Gastroesophageal sphincter (tissue), 4 donors: Measurements from ENCODE around the gene NRSN2. TPM values are rescaled to one million over a fixed set of nuclear protein-coding genes. Genes with fewer than 3 reads are reported as not detected.

ENCODE experiments used
- ATAC-seq: fragments of 150-250 bp; one replicate; pipeline ENCODE4 v1.9.1; 2016; ENCODE audit warnings: mild to moderate bottlenecking, moderate library complexity
- H3K27ac ChIP-seq, 4 donors: fragments of 200-600 bp; sonication (generic) in 3 of 4; 1 replicate in 3 of 4; 2 replicates in 1 of 4; pipeline ENCODE4 v1.5.1; 2016 to 2019
- H3K27me3 ChIP-seq: fragments of 200-600 bp; sonication (generic); one replicate; pipeline ENCODE4 v1.5.1; 2019
- H3K36me3 ChIP-seq, 2 donors: fragments of 200-600 bp; sonication (generic); one replicate each; pipeline ENCODE4 v1.5.1; 2019; ENCODE audit warnings: control low read depth in 1 of 2
- H3K4me1 ChIP-seq, 3 donors: fragments of 200-600 bp; sonication (generic); 1 replicate in 2 of 3; 2 replicates in 1 of 3; pipeline ENCODE4 v1.5.1; 2016 to 2019; ENCODE audit warnings: control low read depth in 2 of 3
- H3K4me3 ChIP-seq, 2 donors: fragments of 200-600 bp; sonication (generic); one replicate each; pipeline ENCODE4 v1.5.1; 2019; ENCODE audit warnings: mild to moderate bottlenecking in 1 of 2, moderate library complexity in 1 of 2
- H3K9me3 ChIP-seq, 3 donors: fragments of 200-600 bp; sonication (generic); one replicate each; pipeline ENCODE4 v1.5.1; 2017 to 2019; ENCODE audit warnings: control low read depth in 2 of 3
- CTCF ChIP-seq, 4 experiments: fragments of 200-600 bp in 2 of 4; fragments of 450-650 bp in 2 of 4; sonication (generic) in 1 of 4; IDR thresholded peaks; one replicate each; pipeline ENCODE4 v1.5.1; 2017 to 2019; ENCODE audit warnings: antibody characterized with exemption in 4 of 4, mild to moderate bottlenecking in 2 of 4, moderate library complexity in 2 of 4
- EP300 ChIP-seq: sonication (generic); formaldehyde crosslinking; IDR thresholded peaks from one replicate; pipeline ENCODE4 v1.6.1; 2017; ENCODE audit warnings: antibody characterized with exemption, mild to moderate bottlenecking
- POLR2A ChIP-seq, 2 donors: fragments of 450-650 bp; IDR thresholded peaks; one replicate each; pipeline ENCODE4 v1.6.1; 2017; ENCODE audit warnings: antibody characterized with exemption in 2 of 2, mild to moderate bottlenecking in 2 of 2, moderate library complexity in 1 of 2
- POLR2AphosphoS5 ChIP-seq: sonication (generic); formaldehyde crosslinking; IDR thresholded peaks from one replicate; pipeline ENCODE4 v1.6.1; 2017; ENCODE audit warnings: antibody characterized with exemption
- WGBS, 2 donors: methylation state at CpG; one replicate each; pipeline ENCODE4 v1.1.5; 2018; ENCODE audit warnings: low coverage in 1 of 2; 5-methylcytosine and 5-hydroxymethylcytosine counted together
- total RNA-seq, 4 donors: library from RNA; depleted of rRNA; stranded (reverse); fragments of >200 nt; gene quantifications; one replicate each; pipeline ENCODE4 v1.1.0, GENCODE V29; 2016

The NRSN2 gene
- total RNA-seq, 4 donors from 2014 or later, result 25.3 to 51.6 (median 30.2) TPM

- no peak overlapping the region for H3K4me3 ChIP-seq
- peaks cover 0 to 7% of the 10 kb centered on the region in 2 donors for H3K36me3 ChIP-seq
- H3K27ac ChIP-seq, result no peak overlapping the region
- no peak for ATAC-seq
- H3K9me3 ChIP-seq, result no peaks in the 10 kb centered on the region
- peaks cover 0 to 23% (median 0%) of the 10 kb centered on the region in 3 donors for H3K4me1 ChIP-seq
- H3K27me3 ChIP-seq, result no peaks in the 10 kb centered on the region
- TF ChIP-seq POLR2AphosphoS5, result no peak
- TF ChIP-seq POLR2A (IDR thresholded peaks at IDR 0.05), result no peak
- TF ChIP-seq CTCF (IDR thresholded peaks at IDR 0.05), result no peak
- no peak for TF ChIP-seq EP300
- 50 to 52% methylated on average over 1 of the region's 1 CpG for WGBS, 2 donors
Observed at GRCh38 chr20:312866-313265, 34.0 kb upstream of the NRSN2 start.

GRCh38 chr20:313402-313801 is 33.5 kb upstream of the NRSN2 start:
- H3K27me3 ChIP-seq, result no peaks in the 10 kb centered on the region
- no peak for ATAC-seq
- no peak for TF ChIP-seq EP300
- TF ChIP-seq POLR2AphosphoS5, result no peak
- TF ChIP-seq POLR2A (IDR thresholded peaks at IDR 0.05), result no peak
- no peak for TF ChIP-seq CTCF (IDR thresholded peaks at IDR 0.05)
- H3K4me1 ChIP-seq, result peaks cover 0 to 23% (median 0%) of the 10 kb centered on the region in 3 donors
- WGBS, 2 donors, result 85 to 86% methylated on average over 4 to 5 of the region's 5 CpGs
- no peak overlapping the region for H3K27ac ChIP-seq
- H3K36me3 ChIP-seq, result peaks cover 0 to 13% of the 10 kb centered on the region in 2 donors
- no peak overlapping the region for H3K4me3 ChIP-seq
- H3K9me3 ChIP-seq, result no peaks in the 10 kb centered on the region

GRCh38 chr20:313948-314347 is 33.0 kb upstream of the NRSN2 start:
- Histone ChIP-seq H3K36me3 (peaks cover 0 to 17% of the 10 kb centered on the region in 2 donors), H3K27ac (no peak overlapping the region), H3K4me3 (no peak overlapping the region), H3K27me3 (no peaks in the 10 kb centered on the region), H3K9me3 (no peaks in the 10 kb centered on the region), H3K4me1 (peaks cover 0 to 19% (median 0%) of the 10 kb centered on the region in 3 donors)
- no peak for ATAC-seq
- TF ChIP-seq CTCF (IDR thresholded peaks at IDR 0.05), result no peak

- H3K4me3 ChIP-seq, result no peak overlapping the region
- no peak for ATAC-seq
- 87 to 100% methylated on average over 1 to 2 of the region's 2 CpGs for WGBS, 2 donors
- no peaks in the 10 kb centered on the region for H3K9me3 ChIP-seq
- TF ChIP-seq POLR2A (IDR thresholded peaks at IDR 0.05), result no peak
- no peak for TF ChIP-seq EP300
- no peak for TF ChIP-seq CTCF (IDR thresholded peaks at IDR 0.05)
- TF ChIP-seq POLR2AphosphoS5, result no peak
- H3K27ac ChIP-seq, result no peak overlapping the region
- H3K27me3 ChIP-seq, result no peaks in the 10 kb centered on the region
- H3K4me1 ChIP-seq, result no peaks in the 10 kb centered on the region
- peaks cover 0 to 42% of the 10 kb centered on the region in 2 donors for H3K36me3 ChIP-seq
Observed at GRCh38 chr20:316316-317068, 30.4 kb upstream of the NRSN2 start.
